DND-41 (cell line): ENCODE measurements around the gene C18orf63.

Experiments used
- ATAC-seq: fragments of 200-7000 bp; cut with Tn5 transposase; 3 replicates; pipeline ENCODE4 v1.9.1; 2021; ENCODE audit warnings: low read depth; ENCODE audit not compliant: insufficient read depth
- DNase-seq: peaks from one replicate; pipeline ENCODE4 v3.0.0-alpha.2; 2020
- H2AFZ ChIP-seq: 2 replicates; pipeline ENCODE4 v1.6.0; 2012; ENCODE audit warnings: low read depth, low read length
- H3K27ac ChIP-seq: 2 replicates; pipeline ENCODE4 v1.5.1; 2012; ENCODE audit warnings: low read length, inconsistent platforms
- H3K27me3 ChIP-seq: fragments of 200-600 bp; sonication (generic); 2 replicates; pipeline ENCODE4 v1.6.0; 2012; ENCODE audit warnings: low read length, mild to moderate bottlenecking, inconsistent platforms; ENCODE audit not compliant: insufficient read depth, poor library complexity
- H3K36me3 ChIP-seq: 2 replicates; pipeline ENCODE4 v1.5.1; 2012; ENCODE audit warnings: low read length, inconsistent platforms; ENCODE audit not compliant: insufficient read depth
- H3K4me1 ChIP-seq: 2 replicates; pipeline ENCODE4 v1.5.1; 2012; ENCODE audit warnings: mild to moderate bottlenecking, low read length; ENCODE audit not compliant: insufficient read depth
- H3K4me2 ChIP-seq: 2 replicates; pipeline ENCODE4 v1.6.0; 2012; ENCODE audit warnings: mild to moderate bottlenecking, moderate library complexity, low read length, inconsistent platforms; ENCODE audit not compliant: insufficient read depth
- H3K4me3 ChIP-seq, 2 experiments: fragments of 200-600 bp in 1 of 2; shearing (Covaris generic) in 1 of 2; 2 replicates each; pipeline ENCODE4 v1.5.1; 2012 to 2016; ENCODE audit warnings: inconsistent platforms in 2 of 2, low read length in 2 of 2, mild to moderate bottlenecking in 2 of 2, low read depth in 1 of 2, moderate library complexity in 1 of 2
- H3K79me2 ChIP-seq: 2 replicates; pipeline ENCODE4 v1.6.0; 2012; ENCODE audit warnings: low read length, inconsistent platforms; ENCODE audit not compliant: insufficient read depth
- H3K9ac ChIP-seq: 2 replicates; pipeline ENCODE4 v1.6.0; 2012; ENCODE audit warnings: low read depth, mild to moderate bottlenecking, inconsistent platforms, low read length, moderate library complexity
- H3K9me3 ChIP-seq: 2 replicates; pipeline ENCODE4 v1.5.1; 2012; ENCODE audit warnings: low read length, moderate library complexity, mild to moderate bottlenecking, inconsistent platforms; ENCODE audit not compliant: insufficient read depth, severe bottlenecking
- H4K20me1 ChIP-seq: 2 replicates; pipeline ENCODE4 v1.6.0; 2012; ENCODE audit warnings: low read length; ENCODE audit not compliant: insufficient read depth
- CTCF ChIP-seq: IDR thresholded peaks from 2 replicates; pipeline ENCODE4 v1.5.1; 2012; ENCODE audit warnings: borderline replicate concordance, low read length, moderate library complexity, mild to moderate bottlenecking; ENCODE audit not compliant: poor library complexity, severe bottlenecking; ENCODE audit errors: extremely low read depth
- EZH2 ChIP-seq: IDR thresholded peaks from 3 replicates; pipeline ENCODE4 v1.6.1; 2012; ENCODE audit warnings: borderline replicate concordance, low read depth, mild to moderate bottlenecking, moderate library complexity, low read length, inconsistent platforms; ENCODE audit not compliant: severe bottlenecking

C18orf63 gene

GRCh38 chr18:74278058-74278457, 37.6 kb upstream of the C18orf63 start:
- DNase-seq: no peak
- H3K4me1 ChIP-seq: no peaks in the 10 kb centered on the region
- H3K27ac ChIP-seq: no peak overlapping the region
- H3K79me2 ChIP-seq: peaks cover 2% of the 10 kb centered on the region; the same call in 1 of the 2 replicates
- no peak overlapping the region for H3K4me2 ChIP-seq
- H3K27me3 ChIP-seq: no peaks in the 10 kb centered on the region
- no peaks in the 10 kb centered on the region for H3K9me3 ChIP-seq
- TF ChIP-seq EZH2 (no peak), CTCF (no peak)
- no peaks in the 10 kb centered on the region for H3K36me3 ChIP-seq
- no peak for ATAC-seq
- H3K4me3 ChIP-seq: no peak overlapping the region
- no peak overlapping the region for H2AFZ ChIP-seq
- peaks cover 18% of the 10 kb centered on the region; the same call in 1 of the 2 replicates for H4K20me1 ChIP-seq
- H3K9ac ChIP-seq: no peak overlapping the region

- Histone ChIP-seq H2AFZ (no peak overlapping the region), H3K4me3 (no peak overlapping the region), H4K20me1 (peaks cover 18% of the 10 kb centered on the region; the same call in 1 of the 2 replicates), H3K9me3 (no peaks in the 10 kb centered on the region), H3K4me2 (no peak overlapping the region), H3K27ac (no peak overlapping the region), H3K9ac (no peak overlapping the region), H3K27me3 (no peaks in the 10 kb centered on the region), H3K4me1 (no peaks in the 10 kb centered on the region), H3K36me3 (no peaks in the 10 kb centered on the region), H3K79me2 (peaks cover 2% of the 10 kb centered on the region; the same call in 1 of the 2 replicates)
- no peak for TF ChIP-seq EZH2
- no peak for TF ChIP-seq CTCF
- ATAC-seq (no peak), DNase-seq (no peak)
Measured at GRCh38 chr18:74278983-74279382, 36.7 kb upstream of the C18orf63 start.

GRCh38 chr18:74281011-74281979, 34.3 kb upstream of the C18orf63 start:
- Histone ChIP-seq H3K4me1 (no peaks in the 10 kb centered on the region), H3K36me3 (no peaks in the 10 kb centered on the region), H3K79me2 (peaks cover 4% of the 10 kb centered on the region; the same call in 1 of the 2 replicates), H3K4me3 (no peak overlapping the region), H4K20me1 (peaks cover 21% of the 10 kb centered on the region; the same call in 1 of the 2 replicates), H3K9ac (no peak overlapping the region), H3K4me2 (no peak overlapping the region), H3K9me3 (no peaks in the 10 kb centered on the region), H3K27ac (no peak overlapping the region), H2AFZ (no peak overlapping the region), H3K27me3 (no peaks in the 10 kb centered on the region)
- DNase-seq (no peak), ATAC-seq (no peak; the same call in 2 of the 3 replicates)
- TF ChIP-seq EZH2 (no peak), CTCF (no peak)
